Naive thymus-derived CD4-positive, alpha-beta T cell (primary cell): ENCODE measurements around the gene ATP1A2. TPM values are rescaled to one million over a fixed set of nuclear protein-coding genes. Genes with fewer than 3 reads are reported as not detected.

Source experiments
- ATAC-seq: fragments of 150-1000 bp; cut with Tn5 transposase; 2 replicates; pipeline ENCODE4 v1.10.0; 2021; ENCODE audit warnings: mild to moderate bottlenecking, moderate library complexity
- CTCF ChIA-PET: fragments of 350-600 bp; sonication (Branson Sonifier 250); formaldehyde crosslinking; loops from one replicate; lab custom pipeline; 2021; ENCODE audit warnings: antibody characterized with exemption; lab: Charles Lee
- POLR2A ChIA-PET: fragments of 350-600 bp; sonication (Branson Sonifier 250); formaldehyde crosslinking; loops from one replicate; lab custom pipeline; 2021; ENCODE audit warnings: antibody characterized with exemption, inconsistent platforms; lab: Charles Lee
- DNase-seq, 9 donors: peaks; one replicate each; pipeline versions ENCODE4 v3.0.0 to v3.0.0-alpha.2; 2020 to 2022; ENCODE audit warnings: mixed read lengths in 1 of 9
- H3K27ac ChIP-seq: one replicate; pipeline ENCODE4 v1.7.0; 2013; ENCODE audit warnings: mild to moderate bottlenecking, low read depth, low read length, moderate library complexity
- H3K27me3 ChIP-seq, 2 donors: one replicate each; pipeline ENCODE4 v1.7.0; 2013; ENCODE audit warnings: low read length in 2 of 2, mild to moderate bottlenecking in 2 of 2, moderate library complexity in 2 of 2; ENCODE audit not compliant: control insufficient read depth in 2 of 2, insufficient read depth in 2 of 2
- H3K36me3 ChIP-seq, 3 experiments: 1 replicate in 2 of 3; 2 replicates in 1 of 3; pipeline ENCODE4 v1.7.0; 2013; ENCODE audit warnings: low read length in 3 of 3, mild to moderate bottlenecking in 3 of 3, moderate library complexity in 1 of 3; ENCODE audit not compliant: insufficient read depth in 3 of 3, control insufficient read depth in 2 of 3
- H3K4me1 ChIP-seq, 2 donors: one replicate each; pipeline ENCODE4 v1.7.0; 2013; ENCODE audit warnings: low read length in 2 of 2, mild to moderate bottlenecking in 2 of 2, moderate library complexity in 1 of 2; ENCODE audit not compliant: control insufficient read depth in 2 of 2, insufficient read depth in 2 of 2
- H3K4me3 ChIP-seq: 2 replicates; pipeline ENCODE4 v1.7.0; 2013; ENCODE audit warnings: mild to moderate bottlenecking, low read length
- H3K9me3 ChIP-seq, 3 experiments: 1 replicate in 2 of 3; 2 replicates in 1 of 3; pipeline ENCODE4 v1.7.0; 2013; ENCODE audit warnings: low read length in 3 of 3; ENCODE audit not compliant: control insufficient read depth in 2 of 3
- H3K27ac Mint-ChIP-seq, 9 donors: one replicate each; pipeline ENCODE4 v1.8.0; 2020 to 2022; ENCODE audit warnings: mixed read lengths in 9 of 9, mild to moderate bottlenecking in 8 of 9, moderate library complexity in 5 of 9, inconsistent platforms in 2 of 9
- H3K27me3 Mint-ChIP-seq, 5 donors: one replicate each; pipeline ENCODE4 v1.8.0; 2021 to 2022; ENCODE audit warnings: mixed read lengths in 5 of 5, mild to moderate bottlenecking in 1 of 5
- H3K36me3 Mint-ChIP-seq, 5 donors: one replicate each; pipeline ENCODE4 v1.8.0; 2020 to 2022; ENCODE audit warnings: mixed read lengths in 5 of 5, mild to moderate bottlenecking in 3 of 5, inconsistent platforms in 1 of 5
- H3K4me1 Mint-ChIP-seq, 7 donors: one replicate each; pipeline ENCODE4 v1.8.0; 2020 to 2022; ENCODE audit warnings: mixed read lengths in 7 of 7, mild to moderate bottlenecking in 3 of 7, inconsistent platforms in 1 of 7
- H3K4me3 Mint-ChIP-seq, 10 donors: one replicate each; pipeline ENCODE4 v1.8.0; 2020 to 2022; ENCODE audit warnings: mild to moderate bottlenecking in 10 of 10, mixed read lengths in 10 of 10, moderate library complexity in 6 of 10, inconsistent platforms in 2 of 10
- H3K9me3 Mint-ChIP-seq, 11 donors: one replicate each; pipeline ENCODE4 v1.8.0; 2020 to 2022; ENCODE audit warnings: mixed read lengths in 11 of 11, mild to moderate bottlenecking in 4 of 11, inconsistent platforms in 1 of 11, moderate library complexity in 1 of 11
- intact Hi-C, 2 donors: fragments of 100-400 bp; cut with micrococcal nuclease; formaldehyde crosslinking; loops; one replicate each; pipeline ENCODE4 v1.15.1; 2023
- polyA plus RNA-seq, 2 donors: library from polyadenylated mRNA; unstranded; fragments of 300-500 nt; fragmentation: Illumina TruSeq; gene quantifications; one replicate each; pipeline ENCODE4 v1.2.3, GENCODE V29; 2021
- total RNA-seq, 6 experiments: library from RNA in 5 of 6; stranded (reverse) in 5 of 6; gene quantifications; 1 replicate in 5 of 6; 2 replicates in 1 of 6; pipeline ENCODE4 v1.2.3 and lab custom pipeline; 2021 to 2026

The ATP1A2 gene
- total and polyA plus RNA-seq, 7 experiments from 2014 or later = not detected

GRCh38 chr1:160089883-160090282 is 25.7 kb upstream of the ATP1A2 start:
- H3K4me1 ChIP-seq = peaks cover 0 to 10% of the 10 kb centered on the region in 2 donors
- Mint-ChIP-seq H3K4me1 (peaks cover 6 to 38% (median 25%) of the 10 kb centered on the region in 7 donors), H3K36me3 (peaks cover 8 to 23% (median 11%) of the 10 kb centered on the region in 5 donors), H3K4me3 (no peak overlapping the region), H3K27me3 (no peaks in the 10 kb centered on the region), H3K27ac (no peak overlapping the region), H3K9me3 (no peaks in the 10 kb centered on the region)
- no peaks in the 10 kb centered on the region for H3K27me3 ChIP-seq
- CTCF ChIA-PET = interaction anchor here (1.0 kb wide), 1 partner anchor 11 kb away, joined by 4 read pairs; no protein-coding TSS in a partner anchor
- POLR2A ChIA-PET = interaction anchor here (1.2 kb wide), 1 partner anchor 9 kb away, joined by 3 read pairs; the partner anchor contains the start of gene IGSF8
- H3K9me3 ChIP-seq = no peaks in the 10 kb centered on the region
- H3K27ac ChIP-seq = no peak overlapping the region
- ATAC-seq = no peak
- peaks cover 0 to 83% (median 15%) of the 10 kb centered on the region in 3 experiments for H3K36me3 ChIP-seq
- H3K4me3 ChIP-seq = no peak overlapping the region
- intact Hi-C loops = loop anchor here in 1 of 2 donors (10.0 kb wide), 1 partner anchor 955 kb away; no protein-coding TSS in a partner anchor
- DNase-seq = no peak

- H3K36me3 Mint-ChIP-seq = peaks cover 4 to 23% (median 11%) of the 10 kb centered on the region in 5 donors
- ChIA-PET POLR2A (interaction anchor here (1.2 kb wide), 1 partner anchor 8 kb away, joined by 3 read pairs; the partner anchor contains the start of gene IGSF8), CTCF (interaction anchor here (1.0 kb wide), 1 partner anchor 12 kb away, joined by 4 read pairs; no protein-coding TSS in a partner anchor)
- H3K27me3 ChIP-seq = no peaks in the 10 kb centered on the region
- peaks cover 0 to 91% (median 15%) of the 10 kb centered on the region in 3 experiments for H3K36me3 ChIP-seq
- peak overlapping the region in 3 of 9 donors; percentile 12 to 72 (median 28) for H3K27ac Mint-ChIP-seq
- H3K4me1 Mint-ChIP-seq = peaks cover 6 to 37% (median 27%) of the 10 kb centered on the region in 7 donors
- DNase-seq (no peak), ATAC-seq (no peak)
- H3K4me1 ChIP-seq = peaks cover 0 to 10% of the 10 kb centered on the region in 2 donors
- intact Hi-C loops = no loop called here
- H3K4me3 Mint-ChIP-seq = peak overlapping the region in 1 of 10 donors; percentile 34
- no peak overlapping the region for H3K27ac ChIP-seq
- no peak overlapping the region for H3K4me3 ChIP-seq
- no peaks in the 10 kb centered on the region for H3K9me3 ChIP-seq
- H3K9me3 Mint-ChIP-seq = no peaks in the 10 kb centered on the region
- no peaks in the 10 kb centered on the region for H3K27me3 Mint-ChIP-seq
Observed at GRCh38 chr1:160090760-160091159, 24.8 kb upstream of the ATP1A2 start.

GRCh38 chr1:160091666-160092223 is 23.8 kb upstream of the ATP1A2 start:
- Histone ChIP-seq H3K4me3 (no peak overlapping the region), H3K36me3 (peaks cover 0 to 88% (median 15%) of the 10 kb centered on the region in 3 experiments), H3K27me3 (no peaks in the 10 kb centered on the region), H3K27ac (no peak overlapping the region), H3K9me3 (no peaks in the 10 kb centered on the region), H3K4me1 (peaks cover 8 to 20% of the 10 kb centered on the region in 2 donors)
- peak overlapping the region in 3 of 9 donors; percentile 33 to 78 (median 41) for H3K27ac Mint-ChIP-seq
- H3K4me3 Mint-ChIP-seq = no peak overlapping the region
- ChIA-PET CTCF (interaction anchor here (1.7 kb wide), 1 partner anchor 9 kb away, joined by 5 read pairs; no protein-coding TSS in a partner anchor), POLR2A (no interaction called here)
- intact Hi-C loops = no loop called here
- DNase-seq (no peak), ATAC-seq (no peak)
- peaks cover 3 to 23% (median 11%) of the 10 kb centered on the region in 5 donors for H3K36me3 Mint-ChIP-seq
- H3K4me1 Mint-ChIP-seq = peaks cover 15 to 46% (median 34%) of the 10 kb centered on the region in 7 donors
- H3K27me3 Mint-ChIP-seq = no peaks in the 10 kb centered on the region
- no peaks in the 10 kb centered on the region for H3K9me3 Mint-ChIP-seq

GRCh38 chr1:160092366-160093068 is 23.0 kb upstream of the ATP1A2 start:
- Mint-ChIP-seq H3K36me3 (peaks cover 0 to 23% (median 9%) of the 10 kb centered on the region in 5 donors), H3K27ac (peak overlapping the region in 1 of 9 donors; percentile 52), H3K9me3 (no peaks in the 10 kb centered on the region), H3K4me3 (no peak overlapping the region), H3K4me1 (peaks cover 22 to 54% (median 39%) of the 10 kb centered on the region in 7 donors), H3K27me3 (no peaks in the 10 kb centered on the region)
- Histone ChIP-seq H3K27me3 (no peaks in the 10 kb centered on the region), H3K36me3 (peaks cover 0 to 81% (median 15%) of the 10 kb centered on the region in 3 experiments), H3K4me1 (peaks cover 16 to 28% of the 10 kb centered on the region in 2 donors), H3K4me3 (no peak overlapping the region), H3K9me3 (no peaks in the 10 kb centered on the region), H3K27ac (no peak overlapping the region)
- CTCF ChIA-PET = interaction anchor here (1.0 to 1.7 kb wide), 2 partner anchors 9 to 14 kb away, joined by 4 to 5 read pairs; no protein-coding TSS in a partner anchor
- no peak for DNase-seq
- intact Hi-C loops = no loop called here
- ATAC-seq = no peak
- POLR2A ChIA-PET = no interaction called here

GRCh38 chr1:160093069-160093395 is 22.5 kb upstream of the ATP1A2 start:
- CTCF ChIA-PET = interaction anchor here (1.0 kb wide), 1 partner anchor 14 kb away, joined by 4 read pairs; no protein-coding TSS in a partner anchor
- Histone ChIP-seq H3K27me3 (no peaks in the 10 kb centered on the region), H3K4me3 (no peak overlapping the region), H3K27ac (no peak overlapping the region), H3K4me1 (peaks cover 21 to 29% of the 10 kb centered on the region in 2 donors), H3K9me3 (no peaks in the 10 kb centered on the region), H3K36me3 (peaks cover 0 to 78% (median 12%) of the 10 kb centered on the region in 3 experiments)
- no peaks in the 10 kb centered on the region for H3K9me3 Mint-ChIP-seq
- no peak overlapping the region for H3K4me3 Mint-ChIP-seq
- H3K27me3 Mint-ChIP-seq = no peaks in the 10 kb centered on the region
- peaks cover 26 to 58% (median 43%) of the 10 kb centered on the region in 7 donors for H3K4me1 Mint-ChIP-seq
- POLR2A ChIA-PET = interaction anchor here (0.9 kb wide), 1 partner anchor 8 kb away, joined by 3 read pairs; no protein-coding TSS in a partner anchor
- DNase-seq (no peak), ATAC-seq (no peak)
- peaks cover 0 to 23% (median 9%) of the 10 kb centered on the region in 5 donors for H3K36me3 Mint-ChIP-seq
- intact Hi-C loops = no loop called here
- H3K27ac Mint-ChIP-seq = peak overlapping the region in 1 of 9 donors; percentile 52

GRCh38 chr1:160093624-160094290 is 21.8 kb upstream of the ATP1A2 start:
- ChIA-PET POLR2A (interaction anchor here (0.9 kb wide), 1 partner anchor 9 kb away, joined by 3 read pairs; no protein-coding TSS in a partner anchor), CTCF (interaction anchor here (6.3 kb wide), 1 partner anchor 7 kb away, joined by 73 read pairs; no protein-coding TSS in a partner anchor)
- Histone ChIP-seq H3K4me1 (peaks cover 21 to 29% of the 10 kb centered on the region in 2 donors), H3K9me3 (no peaks in the 10 kb centered on the region), H3K27ac (no peak overlapping the region), H3K36me3 (peaks cover 0 to 74% (median 8%) of the 10 kb centered on the region in 3 experiments), H3K27me3 (no peaks in the 10 kb centered on the region), H3K4me3 (no peak overlapping the region)
- no peak for ATAC-seq
- no peak for DNase-seq
- Mint-ChIP-seq H3K9me3 (no peaks in the 10 kb centered on the region), H3K4me1 (peaks cover 26 to 52% (median 37%) of the 10 kb centered on the region in 7 donors), H3K4me3 (no peak overlapping the region), H3K36me3 (peaks cover 0 to 20% (median 3%) of the 10 kb centered on the region in 5 donors), H3K27ac (peak overlapping the region in 1 of 9 donors; percentile 65), H3K27me3 (no peaks in the 10 kb centered on the region)
- intact Hi-C loops = no loop called here
